Renal cortex interstitium (tissue), 11 donors: ENCODE results near the gene PRPH2. TPM values are rescaled to one million over a fixed set of nuclear protein-coding genes. Genes with fewer than 3 reads are reported as not detected.
A peak's percentile ranks its signal among the peaks of the same experiment; 100 is the strongest.
"Not testable (repeated sequence)": the region's sequence is repeated elsewhere in the genome, so short reads cannot be mapped to it uniquely, and the experiment has no call there.

ENCODE experiments used
- DNase-seq, 11 donors: peaks; one replicate each; pipeline ENCODE4 v3.0.0-alpha.2; 2013; ENCODE audit warnings: low read depth in 9 of 11, low spot score in 4 of 11; ENCODE audit errors: extremely low read depth in 1 of 11
- polyA plus RNA-seq, 3 donors: library from polyadenylated mRNA; unstranded; fragments of 120-200 nt; gene quantifications; one replicate each; pipeline ENCODE4 v1.2.1, GENCODE V29; 2013; ENCODE audit not compliant: insufficient read length in 3 of 3

The PRPH2 gene
- polyA plus RNA-seq, 3 donors: 2.3 to 3.6 (median 3.0) TPM

- peak in 1 of 11 donors; percentile 51 for DNase-seq
Observed at GRCh38 chr6:42745083-42745639, 22.8 kb upstream of the PRPH2 start.

GRCh38 chr6:42744351-42744893, 22.0 kb upstream of the PRPH2 start:
- no peak for DNase-seq

GRCh38 chr6:42742116-42742894, 19.9 kb upstream of the PRPH2 start:
- no peak for DNase-seq

- DNase-seq: no peak
Observed at GRCh38 chr6:42740725-42741124, 18.3 kb upstream of the PRPH2 start.

- no peak for DNase-seq
Observed at GRCh38 chr6:42735976-42736375, 13.6 kb upstream of the PRPH2 start.

GRCh38 chr6:42733867-42734481, 11.6 kb upstream of the PRPH2 start:
- DNase-seq: not testable (repeated sequence)

GRCh38 chr6:42729731-42730130, 7.3 kb upstream of the PRPH2 start:
- DNase-seq: no peak

- no peak for DNase-seq
Observed at GRCh38 chr6:42727627-42728026, 5.2 kb upstream of the PRPH2 start.

- no peak for DNase-seq
Observed at GRCh38 chr6:42727087-42727611, 4.8 kb upstream of the PRPH2 start.

- DNase-seq: peak in 7 of 11 donors; percentile 73 to 91 (median 84)
Observed at GRCh38 chr6:42726485-42727086, 4.2 kb upstream of the PRPH2 start.

- no peak for DNase-seq
Observed at GRCh38 chr6:42726026-42726425, 3.6 kb upstream of the PRPH2 start.

GRCh38 chr6:42724825-42725224, 2.4 kb upstream of the PRPH2 start:
- no peak for DNase-seq

- DNase-seq: no peak
Observed at GRCh38 chr6:42720739-42721138, 1.7 kb downstream of the PRPH2 start.

GRCh38 chr6:42715871-42716270, 6.5 kb downstream of the PRPH2 start:
- no peak for DNase-seq

- DNase-seq: no peak
Observed at GRCh38 chr6:42714098-42714761, 8.2 kb downstream of the PRPH2 start.

GRCh38 chr6:42711930-42712329, 10.5 kb downstream of the PRPH2 start:
- DNase-seq: no peak

GRCh38 chr6:42710316-42710715, 12.1 kb downstream of the PRPH2 start:
- DNase-seq: peak in 2 of 11 donors; percentile 15 to 20

- DNase-seq: no peak
Observed at GRCh38 chr6:42709871-42710270, 12.5 kb downstream of the PRPH2 start.

GRCh38 chr6:42708096-42708495, 14.3 kb downstream of the PRPH2 start:
- no peak for DNase-seq
